Hepatocyte (in vitro differentiated cells): ENCODE data around the gene LRMDA. TPM values are rescaled to one million over a fixed set of nuclear protein-coding genes. Genes with fewer than 3 reads are reported as not detected.

Source experiments
- DNase-seq: peaks from one replicate; pipeline ENCODE4 v3.0.0-alpha.2; 2016; ENCODE audit warnings: low spot score
- H2AFZ ChIP-seq: fragments of 200-600 bp; sonication (generic); 2 replicates; pipeline ENCODE4 v1.6.0; 2016; ENCODE audit warnings: antibody characterized with exemption, mild to moderate bottlenecking
- H3K27ac ChIP-seq: fragments of 200-600 bp; sonication (generic); 2 replicates; pipeline ENCODE4 v1.5.1; 2016; ENCODE audit warnings: mild to moderate bottlenecking
- H3K27me3 ChIP-seq: fragments of 200-600 bp; sonication (generic); 2 replicates; pipeline ENCODE4 v1.6.1; 2016
- H3K36me3 ChIP-seq: fragments of 200-600 bp; sonication (generic); replicated peaks from 2 replicates; pipeline ENCODE4 v1.5.1; 2016; ENCODE audit warnings: low read depth; ENCODE audit not compliant: insufficient read depth
- H3K4me1 ChIP-seq: fragments of 200-600 bp; sonication (generic); 2 replicates; pipeline ENCODE4 v1.5.1; 2016; ENCODE audit warnings: mild to moderate bottlenecking, moderate library complexity; ENCODE audit not compliant: insufficient read depth
- H3K4me2 ChIP-seq: fragments of 200-600 bp; sonication (generic); 2 replicates; pipeline ENCODE4 v1.6.0; 2016
- H3K4me3 ChIP-seq: fragments of 200-600 bp; sonication (generic); 2 replicates; pipeline ENCODE4 v1.5.1; 2016; ENCODE audit warnings: mild to moderate bottlenecking
- H3K79me2 ChIP-seq: fragments of 200-600 bp; sonication (generic); 2 replicates; pipeline ENCODE4 v1.6.0; 2017; ENCODE audit warnings: mild to moderate bottlenecking
- H3K9me2 ChIP-seq: fragments of 200-600 bp; sonication (generic); replicated peaks from 2 replicates; pipeline ENCODE4 v1.6.0; 2017; ENCODE audit warnings: mild to moderate bottlenecking; ENCODE audit not compliant: insufficient read depth
- H3K9me3 ChIP-seq: fragments of 200-600 bp; sonication (generic); 2 replicates; pipeline ENCODE4 v1.5.1; 2016; ENCODE audit warnings: low read depth, mild to moderate bottlenecking
- H4K20me1 ChIP-seq: fragments of 200-600 bp; sonication (generic); 2 replicates; pipeline ENCODE4 v1.6.0; 2016; ENCODE audit warnings: mild to moderate bottlenecking; ENCODE audit not compliant: insufficient read depth, poor library complexity, severe bottlenecking
- EZH2 ChIP-seq: fragments of 200-600 bp; sonication (generic); IDR thresholded peaks from 2 replicates; pipeline ENCODE4 v1.6.1; 2016; ENCODE audit warnings: antibody characterized with exemption, mild to moderate bottlenecking, borderline replicate concordance
- EZH2phosphoT487 ChIP-seq: fragments of 200-600 bp; sonication (generic); IDR thresholded peaks from one replicate; pipeline ENCODE4 v1.6.1; 2018; ENCODE audit warnings: antibody characterized with exemption, mild to moderate bottlenecking, low read depth, moderate library complexity; ENCODE audit not compliant: unreplicated experiment, severe bottlenecking
- WGBS: methylation state at CpG from one replicate; pipeline ENCODE4 v1.1.6; 2016; ENCODE audit warnings: low lambda C conversion rate; ENCODE audit errors: missing lambda C conversion rate; 5-methylcytosine and 5-hydroxymethylcytosine counted together
- polyA plus RNA-seq: library from polyadenylated mRNA; unstranded; fragments of >200 nt; fragmentation: Nextera tagmentation; extraction: Ambion mirVana; gene quantifications from 2 replicates; pipeline ENCODE4 v1.2.1, GENCODE V29; 2016
- total RNA-seq: library from RNA; depleted of rRNA; stranded (reverse); fragments of >200 nt; gene quantifications from 2 replicates; pipeline ENCODE4 v1.2.3, GENCODE V29; 2014
- TF ChIP-seq, protein P1 (sequence below): fragments of 200-600 bp; sonication (generic); IDR thresholded peaks from 2 replicates; pipeline ENCODE4 v1.5.1; 2016; ENCODE audit warnings: antibody characterized with exemption, mild to moderate bottlenecking; ENCODE audit not compliant: poor library complexity

Gene LRMDA
- total and polyA plus RNA-seq, 2 experiments from 2014 or later = 5.6 to 15.7 TPM

DNA sequence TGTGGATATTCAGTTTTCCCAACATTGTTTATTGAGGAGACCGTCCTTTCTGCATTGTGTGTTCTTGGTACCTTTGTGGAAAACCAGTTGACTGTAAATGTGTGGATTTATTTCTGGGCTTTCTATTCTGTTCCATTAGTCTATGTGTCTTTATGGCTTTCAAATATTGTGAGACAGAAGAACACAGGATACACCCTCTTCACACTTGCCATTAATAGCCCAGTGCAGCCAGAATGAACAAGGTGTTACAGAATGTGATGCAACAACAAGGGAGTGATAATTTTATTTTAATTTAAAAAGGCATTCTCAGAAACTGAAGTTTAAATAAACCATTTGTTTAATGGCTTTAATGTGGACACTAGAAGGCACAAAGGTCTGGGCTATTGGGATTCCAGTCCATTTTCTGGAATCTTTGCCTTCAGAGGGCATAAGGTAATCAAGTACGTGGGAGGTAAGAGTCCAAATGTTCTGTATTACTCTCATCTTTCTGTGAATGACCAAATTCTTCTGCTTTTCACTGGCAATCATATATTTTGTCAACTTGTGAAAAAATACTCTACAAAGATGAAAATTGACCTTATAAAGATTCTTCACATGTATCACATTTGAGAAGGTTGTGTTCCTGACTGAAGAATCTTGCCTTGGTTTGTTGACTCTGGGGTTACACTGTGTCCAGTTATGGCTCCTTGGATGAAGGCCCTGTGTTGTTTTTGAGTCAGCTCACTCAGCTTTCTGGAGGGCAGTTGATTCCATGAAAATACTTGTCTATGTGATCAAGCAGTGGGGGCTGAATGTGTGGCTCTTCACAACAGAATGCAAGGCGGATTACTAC, 962.7 kb downstream of the LRMDA start:
- DNase-seq = no peak
- no peak overlapping the region for H3K27ac ChIP-seq
- H3K4me1 ChIP-seq = no peaks in the 10 kb centered on the region
- H2AFZ ChIP-seq = no peak overlapping the region
- H3K36me3 ChIP-seq = no peaks in the 10 kb centered on the region
- H3K9me2 ChIP-seq = no peaks in the 10 kb centered on the region
- no peaks in the 10 kb centered on the region for H3K9me3 ChIP-seq
- no peaks in the 10 kb centered on the region for H3K79me2 ChIP-seq
- no peak for TF ChIP-seq EZH2
- TF ChIP-seq, protein P1, sequence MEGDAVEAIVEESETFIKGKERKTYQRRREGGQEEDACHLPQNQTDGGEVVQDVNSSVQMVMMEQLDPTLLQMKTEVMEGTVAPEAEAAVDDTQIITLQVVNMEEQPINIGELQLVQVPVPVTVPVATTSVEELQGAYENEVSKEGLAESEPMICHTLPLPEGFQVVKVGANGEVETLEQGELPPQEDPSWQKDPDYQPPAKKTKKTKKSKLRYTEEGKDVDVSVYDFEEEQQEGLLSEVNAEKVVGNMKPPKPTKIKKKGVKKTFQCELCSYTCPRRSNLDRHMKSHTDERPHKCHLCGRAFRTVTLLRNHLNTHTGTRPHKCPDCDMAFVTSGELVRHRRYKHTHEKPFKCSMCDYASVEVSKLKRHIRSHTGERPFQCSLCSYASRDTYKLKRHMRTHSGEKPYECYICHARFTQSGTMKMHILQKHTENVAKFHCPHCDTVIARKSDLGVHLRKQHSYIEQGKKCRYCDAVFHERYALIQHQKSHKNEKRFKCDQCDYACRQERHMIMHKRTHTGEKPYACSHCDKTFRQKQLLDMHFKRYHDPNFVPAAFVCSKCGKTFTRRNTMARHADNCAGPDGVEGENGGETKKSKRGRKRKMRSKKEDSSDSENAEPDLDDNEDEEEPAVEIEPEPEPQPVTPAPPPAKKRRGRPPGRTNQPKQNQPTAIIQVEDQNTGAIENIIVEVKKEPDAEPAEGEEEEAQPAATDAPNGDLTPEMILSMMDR = no peak
- no peak for TF ChIP-seq EZH2phosphoT487
- no peak overlapping the region for H3K4me2 ChIP-seq
- no peaks in the 10 kb centered on the region for H4K20me1 ChIP-seq
- no peak overlapping the region for H3K4me3 ChIP-seq
- WGBS = 90% methylated on average over 3 of the region's 3 CpGs
- H3K27me3 ChIP-seq = no peaks in the 10 kb centered on the region

DNA sequence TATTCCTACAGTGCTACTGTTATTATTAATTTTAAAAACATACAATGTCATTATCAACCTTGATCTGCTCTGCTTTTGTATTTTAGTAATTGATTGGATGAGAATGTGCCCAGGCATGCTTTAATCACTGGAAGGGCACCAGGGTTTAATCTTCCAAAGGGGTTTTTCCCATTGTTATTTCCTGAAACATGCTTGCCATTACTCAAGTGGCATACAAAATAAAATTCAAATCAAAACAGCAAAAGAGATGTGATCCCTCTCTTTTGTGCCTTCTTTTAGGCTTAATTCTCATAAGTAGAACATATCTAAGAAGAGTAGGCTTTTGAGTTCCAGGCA, 963.3 kb downstream of the LRMDA start:
- no peaks in the 10 kb centered on the region for H3K36me3 ChIP-seq
- DNase-seq = no peak
- no peaks in the 10 kb centered on the region for H4K20me1 ChIP-seq
- H3K27ac ChIP-seq = no peak overlapping the region
- no peak for TF ChIP-seq EZH2
- TF ChIP-seq, protein P1 = no peak
- TF ChIP-seq EZH2phosphoT487 = no peak
- H3K9me3 ChIP-seq = no peaks in the 10 kb centered on the region
- H3K4me3 ChIP-seq = no peak overlapping the region
- H3K27me3 ChIP-seq = no peaks in the 10 kb centered on the region
- no peaks in the 10 kb centered on the region for H3K9me2 ChIP-seq
- no peaks in the 10 kb centered on the region for H3K4me1 ChIP-seq
- H3K4me2 ChIP-seq = no peak overlapping the region
- no peaks in the 10 kb centered on the region for H3K79me2 ChIP-seq
- H2AFZ ChIP-seq = no peak overlapping the region

DNA sequence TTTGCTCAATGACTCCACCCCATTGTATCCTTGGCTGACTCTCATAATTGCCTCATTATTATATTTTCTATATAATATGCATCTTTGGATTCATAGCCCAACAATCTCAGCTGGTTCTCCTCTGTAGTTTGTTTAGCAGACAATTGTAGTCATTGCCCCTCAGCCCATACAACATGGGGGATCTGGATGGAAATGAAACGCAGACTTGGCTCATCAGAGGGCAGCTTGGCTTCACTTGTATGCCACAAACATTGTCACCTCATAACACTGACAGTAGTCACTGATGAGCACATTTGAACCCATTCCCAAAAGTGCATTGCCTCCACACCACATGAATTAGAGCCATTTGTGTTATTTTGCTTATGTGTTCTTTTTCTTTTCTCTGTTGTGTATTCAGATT, 963.8 kb downstream of the LRMDA start:
- no peaks in the 10 kb centered on the region for H3K9me3 ChIP-seq
- WGBS = 81% methylated on average over 1 of the region's 1 CpG
- H3K79me2 ChIP-seq = no peaks in the 10 kb centered on the region
- no peak overlapping the region for H3K4me2 ChIP-seq
- H3K27ac ChIP-seq = no peak overlapping the region
- no peaks in the 10 kb centered on the region for H4K20me1 ChIP-seq
- H3K4me1 ChIP-seq = no peaks in the 10 kb centered on the region
- H3K9me2 ChIP-seq = no peaks in the 10 kb centered on the region
- no peak overlapping the region for H3K4me3 ChIP-seq
- no peak for TF ChIP-seq EZH2phosphoT487
- TF ChIP-seq EZH2 = no peak
- TF ChIP-seq, protein P1 = no peak
- H3K27me3 ChIP-seq = no peaks in the 10 kb centered on the region
- no peak overlapping the region for H2AFZ ChIP-seq
- no peak for DNase-seq
- H3K36me3 ChIP-seq = no peaks in the 10 kb centered on the region
